DND-41 (cell line): Measurements from ENCODE around the gene DSC1.

Experiments used
- CTCF ChIP-seq: IDR thresholded peaks from 2 replicates; pipeline ENCODE4 v1.5.1; 2012; ENCODE audit warnings: borderline replicate concordance, low read length, moderate library complexity, mild to moderate bottlenecking; ENCODE audit not compliant: poor library complexity, severe bottlenecking; ENCODE audit errors: extremely low read depth
- EZH2 ChIP-seq: IDR thresholded peaks from 3 replicates; pipeline ENCODE4 v1.6.1; 2012; ENCODE audit warnings: borderline replicate concordance, low read depth, mild to moderate bottlenecking, moderate library complexity, low read length, inconsistent platforms; ENCODE audit not compliant: severe bottlenecking

- TF ChIP-seq EZH2 (no peak), CTCF (no peak)
Measured at GRCh38 chr18:31098878-31099277, 63.8 kb downstream of the DSC1 start.
